Erythroblast (primary cell): Measurements from ENCODE around the gene PDCD11.

ENCODE experiments used
- GATA1 ChIP-seq: IDR thresholded peaks from 2 replicates; pipeline ENCODE4 v1.6.1; 2011; ENCODE audit warnings: low read depth, mild to moderate bottlenecking, control low read depth, low read length, moderate library complexity
- POLR2A ChIP-seq: IDR thresholded peaks from 2 replicates; pipeline ENCODE4 v1.6.1; 2011; ENCODE audit warnings: mild to moderate bottlenecking, low read length

DNA sequence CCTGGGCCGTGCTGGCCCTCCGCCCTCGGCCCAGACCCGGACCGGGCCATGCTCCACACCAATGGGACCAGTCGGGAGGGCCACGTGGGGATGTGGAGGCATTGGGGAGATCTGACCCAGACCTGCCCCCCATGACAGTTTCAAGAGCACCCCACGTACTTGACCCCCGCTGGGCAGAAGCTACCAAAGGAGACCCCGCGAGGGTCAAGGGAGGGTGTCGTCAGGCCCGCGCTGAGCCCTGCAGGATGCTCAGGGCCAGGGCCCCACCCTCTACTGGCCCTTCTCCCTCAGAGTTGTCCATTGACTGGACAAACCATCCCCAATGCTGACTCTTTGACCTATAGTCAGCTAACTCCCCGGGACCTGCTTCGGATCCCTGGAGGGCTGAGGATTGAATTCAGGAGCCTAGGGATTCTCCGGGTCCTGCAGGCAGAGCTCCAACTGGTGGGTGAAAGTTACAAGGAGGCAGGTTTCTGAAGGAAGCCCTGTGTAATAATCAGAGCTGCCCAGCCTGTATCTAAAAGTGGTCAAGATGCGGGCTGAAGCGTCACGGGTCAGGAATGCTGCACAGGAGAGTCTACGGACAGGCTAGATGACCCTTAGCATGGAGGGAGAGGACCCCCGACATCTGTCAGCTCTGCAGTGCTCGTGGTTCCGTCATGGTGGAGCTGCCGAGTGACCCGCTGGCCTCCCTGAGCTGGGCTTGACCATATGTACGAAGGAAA lies 56.2 kb downstream of the PDCD11 start:
- no peak for TF ChIP-seq POLR2A
- TF ChIP-seq GATA1 = no peak
